ENCODE measurements around the gene AR. TPM values are rescaled to one million over a fixed set of nuclear protein-coding genes. Genes with fewer than 3 reads are reported as not detected.

The AR gene
- total and polyA plus RNA-seq, 4 donors = 2.8 to 67.4 (median 22.9) TPM

DNA sequence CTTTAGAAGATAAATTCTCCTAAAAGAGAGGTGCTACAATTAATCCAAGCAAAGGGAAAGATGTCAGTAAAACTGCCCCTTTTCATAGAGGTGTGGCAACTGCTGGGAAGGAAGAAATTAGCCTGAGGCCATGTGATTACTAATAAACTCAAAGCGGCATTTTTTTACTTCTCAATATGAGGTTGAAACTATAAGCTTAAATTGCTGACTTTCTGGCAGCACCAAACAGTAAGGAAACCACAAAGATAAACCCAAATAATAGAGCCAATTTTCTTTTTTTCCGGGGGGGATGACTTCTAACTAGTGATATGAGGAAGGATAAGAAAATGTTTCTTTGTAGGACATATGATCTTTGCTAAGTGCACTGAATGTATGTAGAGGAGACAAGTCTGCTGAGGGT is 30.9 kb downstream of the AR start:
- Histone ChIP-seq H3K4me1 (ENCODE audit: control insufficient read depth in 4 of 4, insufficient read depth in 4 of 4, low read length in 3 of 4) (no peaks in the 10 kb centered on the region), H3K27me3 (ENCODE audit: control insufficient read depth in 4 of 4, insufficient read depth in 4 of 4, low read length in 3 of 4) (no peaks in the 10 kb centered on the region), H3K27ac (ENCODE audit: low read depth in 1 of 2, low read length in 2 of 2) (no peak overlapping the region), H3K9ac (ENCODE audit: low read depth in 1 of 2, low read length in 2 of 2) (no peak overlapping the region), H3K4me3 (ENCODE audit: low read depth in 1 of 3, low read length in 3 of 3) (no peak overlapping the region), H3K9me3 (ENCODE audit: control insufficient read depth in 4 of 4, low read length in 3 of 4) (no peaks in the 10 kb centered on the region), H3K36me3 (ENCODE audit: control insufficient read depth in 4 of 4, insufficient read depth in 3 of 4, low read depth in 1 of 4, low read length in 3 of 4) (peaks cover 0 to 2% (median 0%) of the 10 kb centered on the region in 4 donors)
- 66% methylated on average over 2 of the region's 2 CpGs for WGBS
- DNase-seq (ENCODE audit: low spot score) = no peak
- TF ChIP-seq FOXA2 (IDR thresholded peaks at IDR 0.05) (no peak), SP1 (IDR thresholded peaks at IDR 0.05) (no peak), FOXA1 (IDR thresholded peaks at IDR 0.05) (no peak), GABPA (IDR thresholded peaks at IDR 0.05 in 1 of 2, conservative IDR thresholded peaks at IDR 0.05 in 1 of 2) (no peak), HNF4A (conservative IDR thresholded peaks at IDR 0.05) (no peak)

DNA sequence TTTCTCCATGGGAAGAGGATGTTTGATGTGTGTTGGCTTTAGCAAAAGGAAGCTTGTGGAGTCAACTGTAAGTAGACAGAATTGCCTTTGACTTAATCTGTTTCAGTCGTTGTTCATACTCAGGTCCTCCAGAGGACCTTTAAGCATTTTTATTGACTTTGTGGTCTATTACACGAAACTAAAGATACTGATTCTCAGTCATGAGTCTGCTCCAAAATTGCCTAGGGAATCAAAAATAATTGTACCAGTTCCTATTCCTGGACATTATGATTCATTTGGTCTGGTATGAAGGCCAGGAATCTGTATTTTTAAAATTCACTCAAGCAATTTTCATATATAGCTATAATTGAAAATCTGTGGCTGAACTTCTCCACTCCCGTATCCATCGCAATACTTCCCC is 38.6 kb downstream of the AR start:
- TF ChIP-seq RAD21 (IDR thresholded peaks at IDR 0.05) = no peak
- no peak for TF ChIP-seq HNF4A (conservative IDR thresholded peaks at IDR 0.05)
- TF ChIP-seq RXRA (IDR thresholded peaks at IDR 0.05) = no peak
- TF ChIP-seq EGR1 (IDR thresholded peaks at IDR 0.05; ENCODE audit: low read depth in 2 of 2) = no peak
- TF ChIP-seq, protein P1, sequence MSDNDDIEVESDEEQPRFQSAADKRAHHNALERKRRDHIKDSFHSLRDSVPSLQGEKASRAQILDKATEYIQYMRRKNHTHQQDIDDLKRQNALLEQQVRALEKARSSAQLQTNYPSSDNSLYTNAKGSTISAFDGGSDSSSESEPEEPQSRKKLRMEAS (IDR thresholded peaks at IDR 0.05) = no peak
- no peak for TF ChIP-seq FOXA2 (IDR thresholded peaks at IDR 0.05)
- TF ChIP-seq, protein P2, sequence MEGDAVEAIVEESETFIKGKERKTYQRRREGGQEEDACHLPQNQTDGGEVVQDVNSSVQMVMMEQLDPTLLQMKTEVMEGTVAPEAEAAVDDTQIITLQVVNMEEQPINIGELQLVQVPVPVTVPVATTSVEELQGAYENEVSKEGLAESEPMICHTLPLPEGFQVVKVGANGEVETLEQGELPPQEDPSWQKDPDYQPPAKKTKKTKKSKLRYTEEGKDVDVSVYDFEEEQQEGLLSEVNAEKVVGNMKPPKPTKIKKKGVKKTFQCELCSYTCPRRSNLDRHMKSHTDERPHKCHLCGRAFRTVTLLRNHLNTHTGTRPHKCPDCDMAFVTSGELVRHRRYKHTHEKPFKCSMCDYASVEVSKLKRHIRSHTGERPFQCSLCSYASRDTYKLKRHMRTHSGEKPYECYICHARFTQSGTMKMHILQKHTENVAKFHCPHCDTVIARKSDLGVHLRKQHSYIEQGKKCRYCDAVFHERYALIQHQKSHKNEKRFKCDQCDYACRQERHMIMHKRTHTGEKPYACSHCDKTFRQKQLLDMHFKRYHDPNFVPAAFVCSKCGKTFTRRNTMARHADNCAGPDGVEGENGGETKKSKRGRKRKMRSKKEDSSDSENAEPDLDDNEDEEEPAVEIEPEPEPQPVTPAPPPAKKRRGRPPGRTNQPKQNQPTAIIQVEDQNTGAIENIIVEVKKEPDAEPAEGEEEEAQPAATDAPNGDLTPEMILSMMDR (IDR thresholded peaks at IDR 0.05; ENCODE audit: low read depth, low read length, missing input control) = no peak
- TF ChIP-seq TAF1 (conservative IDR thresholded peaks at IDR 0.05) = no peak
- no peak for TF ChIP-seq SP1 (IDR thresholded peaks at IDR 0.05)
- TF ChIP-seq HNF4G (IDR thresholded peaks at IDR 0.05) = no peak
- TF ChIP-seq, protein P3, sequence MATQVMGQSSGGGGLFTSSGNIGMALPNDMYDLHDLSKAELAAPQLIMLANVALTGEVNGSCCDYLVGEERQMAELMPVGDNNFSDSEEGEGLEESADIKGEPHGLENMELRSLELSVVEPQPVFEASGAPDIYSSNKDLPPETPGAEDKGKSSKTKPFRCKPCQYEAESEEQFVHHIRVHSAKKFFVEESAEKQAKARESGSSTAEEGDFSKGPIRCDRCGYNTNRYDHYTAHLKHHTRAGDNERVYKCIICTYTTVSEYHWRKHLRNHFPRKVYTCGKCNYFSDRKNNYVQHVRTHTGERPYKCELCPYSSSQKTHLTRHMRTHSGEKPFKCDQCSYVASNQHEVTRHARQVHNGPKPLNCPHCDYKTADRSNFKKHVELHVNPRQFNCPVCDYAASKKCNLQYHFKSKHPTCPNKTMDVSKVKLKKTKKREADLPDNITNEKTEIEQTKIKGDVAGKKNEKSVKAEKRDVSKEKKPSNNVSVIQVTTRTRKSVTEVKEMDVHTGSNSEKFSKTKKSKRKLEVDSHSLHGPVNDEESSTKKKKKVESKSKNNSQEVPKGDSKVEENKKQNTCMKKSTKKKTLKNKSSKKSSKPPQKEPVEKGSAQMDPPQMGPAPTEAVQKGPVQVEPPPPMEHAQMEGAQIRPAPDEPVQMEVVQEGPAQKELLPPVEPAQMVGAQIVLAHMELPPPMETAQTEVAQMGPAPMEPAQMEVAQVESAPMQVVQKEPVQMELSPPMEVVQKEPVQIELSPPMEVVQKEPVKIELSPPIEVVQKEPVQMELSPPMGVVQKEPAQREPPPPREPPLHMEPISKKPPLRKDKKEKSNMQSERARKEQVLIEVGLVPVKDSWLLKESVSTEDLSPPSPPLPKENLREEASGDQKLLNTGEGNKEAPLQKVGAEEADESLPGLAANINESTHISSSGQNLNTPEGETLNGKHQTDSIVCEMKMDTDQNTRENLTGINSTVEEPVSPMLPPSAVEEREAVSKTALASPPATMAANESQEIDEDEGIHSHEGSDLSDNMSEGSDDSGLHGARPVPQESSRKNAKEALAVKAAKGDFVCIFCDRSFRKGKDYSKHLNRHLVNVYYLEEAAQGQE (IDR thresholded peaks at IDR 0.05) = no peak
- TF ChIP-seq FOXA1 (IDR thresholded peaks at IDR 0.05) = no peak
- no peak for TF ChIP-seq GABPA (IDR thresholded peaks at IDR 0.05 in 1 of 2, conservative IDR thresholded peaks at IDR 0.05 in 1 of 2)
- TF ChIP-seq, protein P4, sequence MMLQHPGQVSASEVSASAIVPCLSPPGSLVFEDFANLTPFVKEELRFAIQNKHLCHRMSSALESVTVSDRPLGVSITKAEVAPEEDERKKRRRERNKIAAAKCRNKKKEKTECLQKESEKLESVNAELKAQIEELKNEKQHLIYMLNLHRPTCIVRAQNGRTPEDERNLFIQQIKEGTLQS (IDR thresholded peaks at IDR 0.05) = no peak
- no peak for TF ChIP-seq YY1 (IDR thresholded peaks at IDR 0.05)
- TF ChIP-seq NR2F2 (IDR thresholded peaks at IDR 0.05) = no peak
- H3K27ac ChIP-seq (ENCODE audit: low read depth in 1 of 2, low read length in 2 of 2) = no peak overlapping the region
- no peaks in the 10 kb centered on the region for H3K27me3 ChIP-seq (ENCODE audit: control insufficient read depth in 4 of 4, insufficient read depth in 4 of 4, low read length in 3 of 4)
- no peaks in the 10 kb centered on the region for H3K36me3 ChIP-seq (ENCODE audit: control insufficient read depth in 4 of 4, insufficient read depth in 3 of 4, low read depth in 1 of 4, low read length in 3 of 4)
- H3K9me3 ChIP-seq (ENCODE audit: control insufficient read depth in 4 of 4, low read length in 3 of 4) = no peaks in the 10 kb centered on the region
- no peak overlapping the region for H3K9ac ChIP-seq (ENCODE audit: low read depth in 1 of 2, low read length in 2 of 2)
- no peak overlapping the region for H3K4me3 ChIP-seq (ENCODE audit: low read depth in 1 of 3, low read length in 3 of 3)
- H3K4me1 ChIP-seq (ENCODE audit: control insufficient read depth in 4 of 4, insufficient read depth in 4 of 4, low read length in 3 of 4) = peaks cover 0 to 2% (median under 1%) of the 10 kb centered on the region in 4 donors
- no peak for DNase-seq (ENCODE audit: low spot score)
- 76% methylated on average over 4 of the region's 4 CpGs for WGBS

Data from liver (tissue), 9 donors.